Fibroblast of mammary gland (primary cell): ENCODE results near the gene POLE4.
A peak's percentile ranks its signal among the peaks of the same experiment; 100 is the strongest.

Experiments used
- DNase-seq: peaks from one replicate; pipeline ENCODE4 v3.0.0-alpha.2; 2010; ENCODE audit warnings: low read depth
- H3K4me3 ChIP-seq: 2 replicates; pipeline ENCODE4 v1.5.1; 2011; ENCODE audit warnings: low read depth, mild to moderate bottlenecking, low read length, moderate library complexity; ENCODE audit not compliant: control insufficient read depth
- CTCF ChIP-seq: conservative IDR thresholded peaks from 2 replicates; pipeline ENCODE4 v1.5.1; 2011; ENCODE audit warnings: low read depth, low read length, inconsistent platforms; ENCODE audit not compliant: control insufficient read depth, insufficient read depth

Gene POLE4

DNA sequence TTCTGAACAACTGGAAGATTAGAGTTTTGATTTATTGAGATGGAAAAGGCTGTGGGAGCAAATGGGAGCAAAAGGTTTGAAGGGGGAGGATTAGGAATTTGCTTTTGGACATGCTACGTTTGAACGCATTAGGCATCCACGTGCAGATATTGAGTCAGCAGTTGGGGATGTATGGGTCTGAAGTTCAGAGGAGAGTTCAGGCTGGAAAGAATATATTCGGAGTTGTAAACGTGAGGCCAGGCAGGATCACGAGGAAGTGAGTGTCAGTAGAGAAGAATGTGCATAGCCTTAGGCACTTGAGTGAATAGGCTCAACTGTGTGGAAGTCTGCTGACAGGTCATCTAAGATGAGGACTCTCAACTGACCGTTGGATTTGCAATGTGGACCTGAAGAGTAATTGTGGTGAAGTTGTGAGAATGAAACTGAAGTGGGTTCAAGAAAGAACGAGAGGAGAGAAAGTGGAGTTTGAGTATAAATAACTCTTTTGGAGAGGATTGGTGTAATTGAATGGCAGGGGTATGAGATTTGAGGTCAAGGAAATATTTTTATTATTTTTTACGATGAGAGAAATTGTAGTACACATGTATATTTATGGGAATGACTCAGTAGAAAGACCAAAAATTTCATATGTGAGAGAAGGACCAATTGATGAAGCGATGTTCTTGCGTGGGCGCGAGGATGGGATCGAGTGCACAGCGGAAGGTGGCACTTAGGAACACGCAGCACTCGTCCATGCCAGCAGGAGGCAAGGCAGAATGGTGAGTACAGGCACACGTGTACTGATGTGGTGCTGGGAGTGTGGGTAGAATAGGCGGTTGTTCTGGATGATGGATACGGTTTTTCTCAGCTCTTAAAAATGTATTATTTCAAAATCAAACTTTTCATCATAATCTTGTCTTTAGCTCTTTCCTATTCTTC is 40.5 kb upstream of the POLE4 start:
- DNase-seq, result peak; percentile 75
- TF ChIP-seq CTCF, result no peak
- no peak overlapping the region for H3K4me3 ChIP-seq

GRCh38 chr2:74919827-74920226 is 38.6 kb upstream of the POLE4 start:
- DNase-seq, result peak; percentile 45
- peak overlapping the region; percentile 24 for H3K4me3 ChIP-seq
- peak; percentile 67 for TF ChIP-seq CTCF

- DNase-seq, result no peak
- H3K4me3 ChIP-seq, result no peak overlapping the region
- no peak for TF ChIP-seq CTCF
These were observed 37.2 kb upstream of the POLE4 start for GRCh38 chr2:74921236-74921736.

- TF ChIP-seq CTCF, result no peak
- DNase-seq, result peak; percentile 35
- no peak overlapping the region for H3K4me3 ChIP-seq
These were observed 35.7 kb upstream of the POLE4 start for GRCh38 chr2:74922592-74923227.

DNA sequence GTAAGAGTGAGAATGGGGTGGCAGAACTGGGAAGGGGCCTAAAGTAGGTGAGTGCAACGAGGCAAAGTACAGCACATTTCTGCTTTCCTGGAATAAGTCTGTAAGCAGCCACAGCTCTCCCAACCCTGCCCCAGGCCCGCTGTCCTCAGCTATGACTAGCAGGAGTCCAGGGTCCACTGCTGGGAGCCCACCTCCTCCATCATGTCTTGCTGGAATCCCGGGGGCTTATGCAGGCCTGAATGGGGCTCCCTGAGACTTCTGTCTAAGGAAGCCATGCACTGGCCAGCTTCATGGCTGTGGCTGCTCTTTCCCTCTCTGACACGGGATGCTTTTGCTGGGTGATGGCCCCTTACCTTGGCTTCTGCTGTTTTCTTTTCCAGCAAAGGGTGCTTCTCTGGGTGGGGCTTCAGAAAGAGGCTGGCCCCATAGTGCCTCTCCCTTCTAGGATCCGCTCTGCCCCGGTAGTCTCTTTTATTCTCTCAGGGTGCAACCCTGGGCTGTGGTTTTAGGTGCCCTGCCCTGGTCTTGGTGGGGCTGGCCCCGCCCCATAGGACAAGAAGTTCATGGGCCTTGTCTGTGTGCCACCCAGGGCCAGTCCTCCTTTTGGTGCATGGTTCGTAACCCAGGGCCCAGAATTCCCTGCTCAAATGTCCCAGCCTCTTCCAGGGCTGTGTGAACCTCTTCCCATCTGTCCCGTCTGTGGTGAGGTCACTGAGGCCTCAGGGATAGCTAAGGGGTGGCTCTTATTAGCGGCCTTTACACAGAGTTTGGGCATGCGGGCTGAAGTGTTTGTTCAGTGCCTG is 33.8 kb upstream of the POLE4 start:
- H3K4me3 ChIP-seq, result no peak overlapping the region
- no peak for TF ChIP-seq CTCF
- DNase-seq, result no peak

DNA sequence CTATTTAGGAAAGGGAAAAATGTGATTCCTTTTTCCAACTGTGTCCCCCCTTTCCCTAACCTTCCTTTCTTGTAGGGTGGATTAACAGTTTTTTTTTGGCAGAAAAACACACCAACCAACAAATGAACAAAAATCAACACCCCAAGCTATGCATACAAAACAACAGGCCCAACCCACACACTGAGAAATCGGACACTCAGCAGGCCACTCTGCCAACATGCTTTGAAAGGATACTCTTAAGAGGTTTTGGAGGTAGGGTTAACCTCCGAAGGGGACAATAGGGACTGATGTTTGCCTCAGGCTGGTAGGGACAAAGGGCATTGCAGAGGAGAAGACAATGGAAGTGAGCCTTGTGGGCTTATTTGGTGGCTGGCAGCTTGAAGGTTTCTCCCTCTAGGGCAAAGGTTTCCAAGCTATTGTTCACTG is 33.1 kb upstream of the POLE4 start:
- DNase-seq, result no peak
- H3K4me3 ChIP-seq, result no peak overlapping the region
- TF ChIP-seq CTCF, result no peak
